ENCODE data around the gene AP4S1.
"Not testable (repeated sequence)": the region's sequence is repeated elsewhere in the genome, so short reads cannot be mapped to it uniquely, and the experiment has no call there.

Gene AP4S1

GRCh38 chr14:31042300-31042699 is 16.9 kb downstream of the AP4S1 start:
- no peak for DNase-seq (ENCODE audit: low read depth)
- TF ChIP-seq CTCF (conservative IDR thresholded peaks at IDR 0.05; ENCODE audit: low read depth, low read length): no peak
- no peak overlapping the region for H3K4me3 ChIP-seq (ENCODE audit: low read length)

GRCh38 chr14:31042893-31043292 is 17.4 kb downstream of the AP4S1 start:
- DNase-seq (ENCODE audit: low read depth); H3K4me3 ChIP-seq (ENCODE audit: low read length): not testable (repeated sequence)

GRCh38 chr14:31043379-31043778 is 17.9 kb downstream of the AP4S1 start:
- no peak for DNase-seq (ENCODE audit: low read depth)
- no peak for TF ChIP-seq CTCF (conservative IDR thresholded peaks at IDR 0.05; ENCODE audit: low read depth, low read length)
- no peak overlapping the region for H3K4me3 ChIP-seq (ENCODE audit: low read length)

GRCh38 chr14:31045501-31046080 is 20.1 kb downstream of the AP4S1 start:
- DNase-seq (ENCODE audit: low read depth): no peak
- no peak for TF ChIP-seq CTCF (conservative IDR thresholded peaks at IDR 0.05; ENCODE audit: low read depth, low read length)
- no peak overlapping the region for H3K4me3 ChIP-seq (ENCODE audit: low read length)

- TF ChIP-seq CTCF (conservative IDR thresholded peaks at IDR 0.05; ENCODE audit: low read depth, low read length): no peak
- DNase-seq (ENCODE audit: low read depth): no peak
- no peak overlapping the region for H3K4me3 ChIP-seq (ENCODE audit: low read length)
Measured at GRCh38 chr14:31047503-31047902, 22.1 kb downstream of the AP4S1 start.

- no peak for TF ChIP-seq CTCF (conservative IDR thresholded peaks at IDR 0.05; ENCODE audit: low read depth, low read length)
- no peak overlapping the region for H3K4me3 ChIP-seq (ENCODE audit: low read length)
- DNase-seq (ENCODE audit: low read depth): no peak
Measured at GRCh38 chr14:31051023-31051422, 25.6 kb downstream of the AP4S1 start.

- no peak overlapping the region for H3K4me3 ChIP-seq (ENCODE audit: low read length)
- no peak for TF ChIP-seq CTCF (conservative IDR thresholded peaks at IDR 0.05; ENCODE audit: low read depth, low read length)
- no peak for DNase-seq (ENCODE audit: low read depth)
Measured at GRCh38 chr14:31051511-31051910, 26.1 kb downstream of the AP4S1 start.

- not testable (repeated sequence) for DNase-seq (ENCODE audit: low read depth); H3K4me3 ChIP-seq (ENCODE audit: low read length)
Measured at GRCh38 chr14:31052905-31053586, 27.6 kb downstream of the AP4S1 start.

Measured in retinal pigment epithelial cell (primary cell).